Mucosa of stomach (tissue), 1 donor: ENCODE data around the gene FBXL4.
"Not testable (repeated sequence)": the region's sequence is repeated elsewhere in the genome, so short reads cannot be mapped to it uniquely, and the experiment has no call there.

Experiments
- H3K27me3 ChIP-seq: one replicate; pipeline ENCODE4 v1.7.0; 2013; ENCODE audit warnings: mild to moderate bottlenecking, low read length; ENCODE audit not compliant: control insufficient read depth, insufficient read depth
- H3K36me3 ChIP-seq: one replicate; pipeline ENCODE4 v1.7.0; 2013; ENCODE audit warnings: low read length; ENCODE audit not compliant: control insufficient read depth, insufficient read depth
- H3K4me1 ChIP-seq: one replicate; pipeline ENCODE4 v1.7.0; 2013; ENCODE audit warnings: mild to moderate bottlenecking, low read length; ENCODE audit not compliant: control insufficient read depth, insufficient read depth
- H3K4me3 ChIP-seq: one replicate; pipeline ENCODE4 v1.7.0; 2013; ENCODE audit warnings: low read length
- H3K9ac ChIP-seq: one replicate; pipeline ENCODE4 v1.7.0; 2013; ENCODE audit warnings: mild to moderate bottlenecking, low read length, moderate library complexity
- H3K9me3 ChIP-seq: one replicate; pipeline ENCODE4 v1.7.0; 2013; ENCODE audit warnings: mild to moderate bottlenecking, low read length, moderate library complexity; ENCODE audit not compliant: control insufficient read depth
- donor health status: Pancreatic carcinoma.

FBXL4 gene

GRCh38 chr6:98944168-98944567 is 3.6 kb downstream of the FBXL4 start:
- H3K9ac ChIP-seq = no peak overlapping the region
- no peaks in the 10 kb centered on the region for H3K36me3 ChIP-seq
- peaks cover 9% of the 10 kb centered on the region for H3K4me1 ChIP-seq
- H3K9me3 ChIP-seq = no peaks in the 10 kb centered on the region
- H3K4me3 ChIP-seq = no peak overlapping the region
- H3K27me3 ChIP-seq = no peaks in the 10 kb centered on the region

- no peak overlapping the region for H3K4me3 ChIP-seq
- no peaks in the 10 kb centered on the region for H3K9me3 ChIP-seq
- no peaks in the 10 kb centered on the region for H3K36me3 ChIP-seq
- no peaks in the 10 kb centered on the region for H3K27me3 ChIP-seq
- peaks cover 9% of the 10 kb centered on the region for H3K4me1 ChIP-seq
- H3K9ac ChIP-seq = no peak overlapping the region
Observed at GRCh38 chr6:98942263-98942803, 5.4 kb downstream of the FBXL4 start.

GRCh38 chr6:98941319-98941718 is 6.4 kb downstream of the FBXL4 start:
- Histone ChIP-seq H3K27me3 (no peaks in the 10 kb centered on the region), H3K4me3 (no peak overlapping the region), H3K4me1 (peaks cover 9% of the 10 kb centered on the region), H3K36me3 (no peaks in the 10 kb centered on the region), H3K9me3 (no peaks in the 10 kb centered on the region), H3K9ac (no peak overlapping the region)

GRCh38 chr6:98937351-98937750 is 10.4 kb downstream of the FBXL4 start:
- Histone ChIP-seq H3K4me3 (no peak overlapping the region), H3K27me3 (no peaks in the 10 kb centered on the region), H3K9ac (no peak overlapping the region), H3K36me3 (no peaks in the 10 kb centered on the region), H3K9me3 (no peaks in the 10 kb centered on the region), H3K4me1 (no peaks in the 10 kb centered on the region)

- H3K27me3 ChIP-seq = no peaks in the 10 kb centered on the region
- no peaks in the 10 kb centered on the region for H3K9me3 ChIP-seq
- no peak overlapping the region for H3K9ac ChIP-seq
- H3K4me3 ChIP-seq = no peak overlapping the region
- H3K36me3 ChIP-seq = no peaks in the 10 kb centered on the region
- H3K4me1 ChIP-seq = no peaks in the 10 kb centered on the region
Observed at GRCh38 chr6:98932381-98932780, 15.4 kb downstream of the FBXL4 start.

- Histone ChIP-seq H3K9ac (no peak overlapping the region), H3K9me3 (no peaks in the 10 kb centered on the region), H3K4me1 (no peaks in the 10 kb centered on the region), H3K4me3 (no peak overlapping the region), H3K27me3 (no peaks in the 10 kb centered on the region), H3K36me3 (no peaks in the 10 kb centered on the region)
Observed at GRCh38 chr6:98931696-98932095, 16.1 kb downstream of the FBXL4 start.

- Histone ChIP-seq H3K36me3 (no peaks in the 10 kb centered on the region), H3K9me3 (no peaks in the 10 kb centered on the region), H3K9ac (no peak overlapping the region), H3K4me1 (peaks cover 3% of the 10 kb centered on the region), H3K27me3 (no peaks in the 10 kb centered on the region), H3K4me3 (no peak overlapping the region)
Observed at GRCh38 chr6:98929498-98930060, 18.2 kb downstream of the FBXL4 start.

GRCh38 chr6:98928688-98929087 is 19.1 kb downstream of the FBXL4 start:
- H3K27me3 ChIP-seq = no peaks in the 10 kb centered on the region
- H3K4me1 ChIP-seq = peaks cover 3% of the 10 kb centered on the region
- no peak overlapping the region for H3K4me3 ChIP-seq
- H3K36me3 ChIP-seq = no peaks in the 10 kb centered on the region
- no peak overlapping the region for H3K9ac ChIP-seq
- no peaks in the 10 kb centered on the region for H3K9me3 ChIP-seq

- Histone ChIP-seq H3K4me3 (no peak overlapping the region), H3K36me3 (no peaks in the 10 kb centered on the region), H3K9me3 (no peaks in the 10 kb centered on the region), H3K9ac (no peak overlapping the region), H3K27me3 (no peaks in the 10 kb centered on the region), H3K4me1 (peaks cover 3% of the 10 kb centered on the region)
Observed at GRCh38 chr6:98927534-98927933, 20.2 kb downstream of the FBXL4 start.

GRCh38 chr6:98925831-98926230 is 21.9 kb downstream of the FBXL4 start:
- H3K9ac ChIP-seq = no peak overlapping the region
- H3K4me1 ChIP-seq = peaks cover 3% of the 10 kb centered on the region
- no peaks in the 10 kb centered on the region for H3K36me3 ChIP-seq
- H3K4me3 ChIP-seq = no peak overlapping the region
- H3K27me3 ChIP-seq = no peaks in the 10 kb centered on the region
- H3K9me3 ChIP-seq = no peaks in the 10 kb centered on the region

- Histone ChIP-seq H3K4me3 (no peak overlapping the region), H3K27me3 (no peaks in the 10 kb centered on the region), H3K9ac (no peak overlapping the region), H3K4me1 (peaks cover 3% of the 10 kb centered on the region), H3K9me3 (no peaks in the 10 kb centered on the region), H3K36me3 (no peaks in the 10 kb centered on the region)
Observed at GRCh38 chr6:98924647-98925046, 23.1 kb downstream of the FBXL4 start.

GRCh38 chr6:98920904-98921431 is 26.8 kb downstream of the FBXL4 start:
- no peak overlapping the region for H3K9ac ChIP-seq
- no peak overlapping the region for H3K4me3 ChIP-seq
- no peaks in the 10 kb centered on the region for H3K27me3 ChIP-seq
- H3K36me3 ChIP-seq = peaks cover 6% of the 10 kb centered on the region
- peaks cover 10% of the 10 kb centered on the region for H3K4me1 ChIP-seq
- no peaks in the 10 kb centered on the region for H3K9me3 ChIP-seq

- H3K4me3 ChIP-seq, H3K9ac ChIP-seq, H3K4me1 ChIP-seq, H3K9me3 ChIP-seq, H3K27me3 ChIP-seq, H3K36me3 ChIP-seq: not testable (repeated sequence)
Observed at GRCh38 chr6:98910946-98911345, 36.8 kb downstream of the FBXL4 start.
